GM10847 (cell line): ENCODE results near the gene ERBB4.

Experiments used
- POLR2A ChIP-seq: IDR thresholded peaks from 2 replicates; pipeline ENCODE4 v1.6.1; 2011; ENCODE audit not compliant: insufficient read length; ENCODE audit errors: extremely low read depth

The ERBB4 gene

GRCh38 chr2:211846714-211847113 lies 691.9 kb downstream of the ERBB4 start:
- no peak for TF ChIP-seq POLR2A

- TF ChIP-seq POLR2A: no peak
These were observed 692.6 kb downstream of the ERBB4 start for GRCh38 chr2:211846036-211846400.

GRCh38 chr2:211845338-211846035 lies 693.1 kb downstream of the ERBB4 start:
- TF ChIP-seq POLR2A: no peak

- TF ChIP-seq POLR2A: no peak
These were observed 700.9 kb downstream of the ERBB4 start for GRCh38 chr2:211837706-211838105.

GRCh38 chr2:211837206-211837605 lies 701.4 kb downstream of the ERBB4 start:
- TF ChIP-seq POLR2A: no peak

- TF ChIP-seq POLR2A: no peak
These were observed 702.2 kb downstream of the ERBB4 start for GRCh38 chr2:211836409-211836808.

- no peak for TF ChIP-seq POLR2A
These were observed 702.9 kb downstream of the ERBB4 start for GRCh38 chr2:211835695-211836094.

- TF ChIP-seq POLR2A: no peak
These were observed 704.9 kb downstream of the ERBB4 start for GRCh38 chr2:211833582-211834279.

- no peak for TF ChIP-seq POLR2A
These were observed 708.9 kb downstream of the ERBB4 start for GRCh38 chr2:211829725-211830124.

GRCh38 chr2:211823886-211824479 lies 714.6 kb downstream of the ERBB4 start:
- TF ChIP-seq POLR2A: no peak

- no peak for TF ChIP-seq POLR2A
These were observed 715.8 kb downstream of the ERBB4 start for GRCh38 chr2:211822686-211823335.

- no peak for TF ChIP-seq POLR2A
These were observed 721.8 kb downstream of the ERBB4 start for GRCh38 chr2:211816754-211817153.

- no peak for TF ChIP-seq POLR2A
These were observed 726.0 kb downstream of the ERBB4 start for GRCh38 chr2:211812587-211812986.

GRCh38 chr2:211802666-211803065 lies 735.9 kb downstream of the ERBB4 start:
- no peak for TF ChIP-seq POLR2A

GRCh38 chr2:211800001-211800400 lies 738.6 kb downstream of the ERBB4 start:
- TF ChIP-seq POLR2A: no peak

GRCh38 chr2:211798868-211799267 lies 739.7 kb downstream of the ERBB4 start:
- TF ChIP-seq POLR2A: no peak
